Measurements from ENCODE around the gene CRISP2. TPM values are rescaled to one million over a fixed set of nuclear protein-coding genes. Genes with fewer than 3 reads are reported as not detected.
"Not testable (repeated sequence)": the region's sequence is repeated elsewhere in the genome, so short reads cannot be mapped to it uniquely, and the experiment has no call there.

CRISP2 gene
- total RNA-seq, 1 experiment from 2014 or later = not detected

DNA sequence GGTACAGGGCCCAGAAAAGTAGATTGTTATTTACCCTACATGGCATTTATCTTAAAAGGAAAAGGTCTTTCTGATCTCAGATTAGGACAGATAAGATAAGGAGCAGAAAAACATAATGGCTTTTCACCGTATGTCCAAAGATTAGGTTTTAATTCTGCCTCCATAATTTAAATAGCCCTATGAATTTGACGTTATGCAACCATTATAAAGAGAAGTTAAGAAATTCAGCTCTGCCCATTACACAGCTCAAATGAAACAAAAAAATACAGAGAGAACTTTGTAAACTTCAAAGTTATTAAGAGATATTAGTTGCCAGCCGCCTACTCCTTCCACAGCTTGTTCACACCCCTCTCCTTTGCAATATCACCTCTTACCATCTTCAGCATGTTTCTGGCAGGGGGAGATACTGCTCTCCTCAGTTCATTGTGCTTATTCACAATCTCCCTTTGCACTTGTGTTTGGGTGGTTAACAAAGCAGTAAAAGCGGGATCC is 22.7 kb upstream of the CRISP2 start:
- H3K36me3 Mint-ChIP-seq (ENCODE audit: insufficient read depth, unreplicated experiment) = no peaks in the 10 kb centered on the region
- BruUV-seq (replicated peaks) = no TSS peak
- H3K9me3 Mint-ChIP-seq (ENCODE audit: unreplicated experiment) = no peaks in the 10 kb centered on the region
- CTCF ChIA-PET = interaction anchor here (0.7 kb wide), 1 partner anchor 49 kb away, joined by 3 read pairs; no protein-coding TSS in a partner anchor
- H3K27ac Mint-ChIP-seq (ENCODE audit: low read depth, unreplicated experiment) = no peak overlapping the region
- H3K27me3 Mint-ChIP-seq (ENCODE audit: insufficient read depth, unreplicated experiment) = peaks cover 79% of the 10 kb centered on the region
- DNase-seq (ENCODE audit: unreplicated experiment) = no peak
- intact Hi-C loops (cut with micrococcal nuclease) = no loop called here
- H3K4me1 Mint-ChIP-seq (ENCODE audit: insufficient read depth, unreplicated experiment) = no peaks in the 10 kb centered on the region
- POLR2A ChIA-PET = interaction anchor here (1.1 kb wide), 1 partner anchor 101 kb away, joined by 3 read pairs; no protein-coding TSS in a partner anchor
- TF ChIP-seq, protein P1, sequence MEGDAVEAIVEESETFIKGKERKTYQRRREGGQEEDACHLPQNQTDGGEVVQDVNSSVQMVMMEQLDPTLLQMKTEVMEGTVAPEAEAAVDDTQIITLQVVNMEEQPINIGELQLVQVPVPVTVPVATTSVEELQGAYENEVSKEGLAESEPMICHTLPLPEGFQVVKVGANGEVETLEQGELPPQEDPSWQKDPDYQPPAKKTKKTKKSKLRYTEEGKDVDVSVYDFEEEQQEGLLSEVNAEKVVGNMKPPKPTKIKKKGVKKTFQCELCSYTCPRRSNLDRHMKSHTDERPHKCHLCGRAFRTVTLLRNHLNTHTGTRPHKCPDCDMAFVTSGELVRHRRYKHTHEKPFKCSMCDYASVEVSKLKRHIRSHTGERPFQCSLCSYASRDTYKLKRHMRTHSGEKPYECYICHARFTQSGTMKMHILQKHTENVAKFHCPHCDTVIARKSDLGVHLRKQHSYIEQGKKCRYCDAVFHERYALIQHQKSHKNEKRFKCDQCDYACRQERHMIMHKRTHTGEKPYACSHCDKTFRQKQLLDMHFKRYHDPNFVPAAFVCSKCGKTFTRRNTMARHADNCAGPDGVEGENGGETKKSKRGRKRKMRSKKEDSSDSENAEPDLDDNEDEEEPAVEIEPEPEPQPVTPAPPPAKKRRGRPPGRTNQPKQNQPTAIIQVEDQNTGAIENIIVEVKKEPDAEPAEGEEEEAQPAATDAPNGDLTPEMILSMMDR (IDR thresholded peaks at IDR 0.05; ENCODE audit: unreplicated experiment) = no peak
- H3K4me3 Mint-ChIP-seq (ENCODE audit: unreplicated experiment) = no peak overlapping the region

GRCh38 chr6:49733680-49734079 is 20.3 kb upstream of the CRISP2 start:
- H3K36me3 Mint-ChIP-seq (ENCODE audit: insufficient read depth, unreplicated experiment) = no peaks in the 10 kb centered on the region
- H3K4me1 Mint-ChIP-seq (ENCODE audit: insufficient read depth, unreplicated experiment) = no peaks in the 10 kb centered on the region
- no peak for DNase-seq (ENCODE audit: unreplicated experiment)
- H3K4me3 Mint-ChIP-seq (ENCODE audit: unreplicated experiment) = no peak overlapping the region
- H3K27me3 Mint-ChIP-seq (ENCODE audit: insufficient read depth, unreplicated experiment) = peaks cover 70% of the 10 kb centered on the region
- TF ChIP-seq, protein P1 (IDR thresholded peaks at IDR 0.05; ENCODE audit: unreplicated experiment) = no peak
- no peaks in the 10 kb centered on the region for H3K9me3 Mint-ChIP-seq (ENCODE audit: unreplicated experiment)
- ChIA-PET POLR2A (no interaction called here), CTCF (interaction anchor here (0.6 kb wide), 2 partner anchors 117 to 834 kb away, joined by 3 read pairs; no protein-coding TSS in a partner anchor)
- BruUV-seq (replicated peaks) = no TSS peak
- no peak overlapping the region for H3K27ac Mint-ChIP-seq (ENCODE audit: low read depth, unreplicated experiment)
- intact Hi-C loops (cut with micrococcal nuclease) = no loop called here

- BruUV-seq (replicated peaks) = no TSS peak
- Mint-ChIP-seq H3K27me3 (ENCODE audit: insufficient read depth, unreplicated experiment) (peaks cover 70% of the 10 kb centered on the region), H3K27ac (ENCODE audit: low read depth, unreplicated experiment) (no peak overlapping the region), H3K4me1 (ENCODE audit: insufficient read depth, unreplicated experiment) (no peaks in the 10 kb centered on the region), H3K9me3 (ENCODE audit: unreplicated experiment) (no peaks in the 10 kb centered on the region), H3K36me3 (ENCODE audit: insufficient read depth, unreplicated experiment) (no peaks in the 10 kb centered on the region), H3K4me3 (ENCODE audit: unreplicated experiment) (no peak overlapping the region)
- CTCF ChIA-PET = no interaction called here
- intact Hi-C loops (cut with micrococcal nuclease) = no loop called here
- POLR2A ChIA-PET = interaction anchor here (1.2 kb wide), 1 partner anchor 11 kb away, joined by 3 read pairs; the partner anchor contains the start of gene CRISP3
- TF ChIP-seq, protein P1 (IDR thresholded peaks at IDR 0.05; ENCODE audit: unreplicated experiment) = no peak
- DNase-seq (ENCODE audit: unreplicated experiment) = no peak
These were observed 19.4 kb upstream of the CRISP2 start for GRCh38 chr6:49732781-49733180.

GRCh38 chr6:49730251-49730650 is 16.9 kb upstream of the CRISP2 start:
- POLR2A ChIA-PET = no interaction called here
- Mint-ChIP-seq H3K27ac (ENCODE audit: low read depth, unreplicated experiment) (no peak overlapping the region), H3K4me1 (ENCODE audit: insufficient read depth, unreplicated experiment) (no peaks in the 10 kb centered on the region), H3K9me3 (ENCODE audit: unreplicated experiment) (no peaks in the 10 kb centered on the region), H3K36me3 (ENCODE audit: insufficient read depth, unreplicated experiment) (no peaks in the 10 kb centered on the region), H3K4me3 (ENCODE audit: unreplicated experiment) (no peak overlapping the region), H3K27me3 (ENCODE audit: insufficient read depth, unreplicated experiment) (peaks cover 65% of the 10 kb centered on the region)
- TF ChIP-seq, protein P1 (IDR thresholded peaks at IDR 0.05; ENCODE audit: unreplicated experiment) = no peak
- no TSS peak for BruUV-seq (replicated peaks)
- intact Hi-C loops (cut with micrococcal nuclease) = no loop called here
- CTCF ChIA-PET = no interaction called here
- DNase-seq (ENCODE audit: unreplicated experiment) = no peak

- H3K4me3 Mint-ChIP-seq (ENCODE audit: unreplicated experiment); DNase-seq (ENCODE audit: unreplicated experiment); CTCF ChIA-PET; H3K27ac Mint-ChIP-seq (ENCODE audit: low read depth, unreplicated experiment); H3K9me3 Mint-ChIP-seq (ENCODE audit: unreplicated experiment); intact Hi-C loops (cut with micrococcal nuclease); BruUV-seq (replicated peaks); H3K36me3 Mint-ChIP-seq (ENCODE audit: insufficient read depth, unreplicated experiment); POLR2A ChIA-PET; H3K4me1 Mint-ChIP-seq (ENCODE audit: insufficient read depth, unreplicated experiment): not testable (repeated sequence)
- H3K27me3 Mint-ChIP-seq (ENCODE audit: insufficient read depth, unreplicated experiment) = peaks cover 27% of the 10 kb centered on the region
These were observed 10.6 kb upstream of the CRISP2 start for GRCh38 chr6:49723917-49724316.
